Ramos (cell line): ENCODE measurements around the gene GRAMD4.

Experiments
- in situ Hi-C: fragments of 300-500 bp; cut with MboI; formaldehyde crosslinking; loops from one replicate; pipeline ENCODE4 v1.14.3; 2022; ENCODE audit warnings: low sequenced_read_pairs; ENCODE audit not compliant: unreplicated experiment

The GRAMD4 gene

GRCh38 chr22:46650078-46650810 is 30.1 kb downstream of the GRAMD4 start:
- in situ Hi-C loops: no loop called here

- in situ Hi-C loops: no loop called here
Observed at GRCh38 chr22:46651316-46651715, 31.1 kb downstream of the GRAMD4 start.

GRCh38 chr22:46652081-46652846 is 32.1 kb downstream of the GRAMD4 start:
- in situ Hi-C loops: no loop called here

- in situ Hi-C loops: no loop called here
Observed at GRCh38 chr22:46652847-46653331, 32.7 kb downstream of the GRAMD4 start.

- in situ Hi-C loops: no loop called here
Observed at GRCh38 chr22:46653596-46653995, 33.4 kb downstream of the GRAMD4 start.

- in situ Hi-C loops: no loop called here
Observed at GRCh38 chr22:46654426-46654825, 34.2 kb downstream of the GRAMD4 start.

GRCh38 chr22:46654927-46655595 is 34.9 kb downstream of the GRAMD4 start:
- in situ Hi-C loops: no loop called here

- in situ Hi-C loops: no loop called here
Observed at GRCh38 chr22:46655861-46656608, 35.8 kb downstream of the GRAMD4 start.

GRCh38 chr22:46656856-46657654 is 36.9 kb downstream of the GRAMD4 start:
- in situ Hi-C loops: no loop called here

GRCh38 chr22:46657655-46657953 is 37.4 kb downstream of the GRAMD4 start:
- in situ Hi-C loops: no loop called here

- in situ Hi-C loops: no loop called here
Observed at GRCh38 chr22:46657996-46658947, 38.1 kb downstream of the GRAMD4 start.

- in situ Hi-C loops: no loop called here
Observed at GRCh38 chr22:46659059-46659790, 39.0 kb downstream of the GRAMD4 start.

GRCh38 chr22:46659791-46660186 is 39.6 kb downstream of the GRAMD4 start:
- in situ Hi-C loops: no loop called here

- in situ Hi-C loops: no loop called here
Observed at GRCh38 chr22:46660604-46661201, 40.5 kb downstream of the GRAMD4 start.

GRCh38 chr22:46661221-46661851 is 41.1 kb downstream of the GRAMD4 start:
- in situ Hi-C loops: no loop called here

- in situ Hi-C loops: no loop called here
Observed at GRCh38 chr22:46662226-46662625, 42.0 kb downstream of the GRAMD4 start.

GRCh38 chr22:46663001-46663400 is 42.8 kb downstream of the GRAMD4 start:
- in situ Hi-C loops: no loop called here
